ENCODE data around the gene SLC15A2. TPM values are rescaled to one million over a fixed set of nuclear protein-coding genes. Genes with fewer than 3 reads are reported as not detected.

SLC15A2 gene
- total and polyA plus RNA-seq, 7 donors, result 0.46 to 2.1 (median 1.1) TPM

GRCh38 chr3:121992601-121993560 lies 98.7 kb downstream of the SLC15A2 start:
- H3K9me3 ChIP-seq, result no peaks in the 10 kb centered on the region
- no peak for DNase-seq
- H3K4me3 ChIP-seq, result no peak overlapping the region
- intact Hi-C loops (cut with DNase I), result no loop called here
- TF ChIP-seq POLR2AphosphoS5 (IDR thresholded peaks at IDR 0.05), result no peak
- TF ChIP-seq POLR2A (IDR thresholded peaks at IDR 0.05), result no peak
- TF ChIP-seq EP300 (IDR thresholded peaks at IDR 0.05), result no peak
- no peak for TF ChIP-seq CTCF (IDR thresholded peaks at IDR 0.05)
- H3K27me3 ChIP-seq, result no peaks in the 10 kb centered on the region
- no peak overlapping the region for H3K27ac ChIP-seq
- H3K4me1 ChIP-seq, result no peaks in the 10 kb centered on the region
- 92 to 95% methylated on average over 31 of the region's 31 CpGs for WGBS, 2 donors
- H3K36me3 ChIP-seq, result no peaks in the 10 kb centered on the region

Other genes starting within 250 kb of the SLC15A2 start
- gene HCLS1, start 233.5 kb upstream of the SLC15A2 start, total RNA-seq, result 10 to 100 TPM; 34.2 to 51.4 (median 38.6) TPM
- 10 to 100 TPM; 13.2 to 91.9 (median 22.2) TPM for gene HCLS1, start 233.5 kb upstream of the SLC15A2 start, polyA plus RNA-seq
- gene GOLGB1, start 144.7 kb upstream of the SLC15A2 start, total RNA-seq, result 10 to 100 TPM; 44.8 to 70.1 (median 54.5) TPM
- gene GOLGB1, start 144.7 kb upstream of the SLC15A2 start, polyA plus RNA-seq, result 10 to 100 TPM in 2 of 3 donors, 1 to 10 TPM in 1; 9.7 to 25.3 (median 13.2) TPM
- 10 to 100 TPM; 18.9 to 21.6 (median 19.8) TPM for gene IQCB1, start 59.3 kb upstream of the SLC15A2 start, total RNA-seq
- gene IQCB1, start 59.3 kb upstream of the SLC15A2 start, polyA plus RNA-seq, result 10 to 100 TPM in 1 of 3 donors, 1 to 10 TPM in 2; 6.2 to 15.3 (median 7.2) TPM
- 1 to 10 TPM; 3.3 to 7.8 (median 6.5) TPM for gene EAF2, start 59.2 kb upstream of the SLC15A2 start, total RNA-seq
- gene EAF2, start 59.2 kb upstream of the SLC15A2 start, polyA plus RNA-seq, result 10 to 100 TPM in 2 of 3 donors, 1 to 10 TPM in 1; 9.6 to 16.0 (median 12.7) TPM
- not detected for gene ILDR1, start 127.8 kb downstream of the SLC15A2 start, total RNA-seq
- 1 to 10 TPM; 3.5 to 7.1 (median 4.8) TPM for gene ILDR1, start 127.8 kb downstream of the SLC15A2 start, polyA plus RNA-seq
- 1 to 10 TPM; 3.9 to 5.8 (median 4.8) TPM for gene CD86, start 161.0 kb downstream of the SLC15A2 start, total RNA-seq
- gene CD86, start 161.0 kb downstream of the SLC15A2 start, polyA plus RNA-seq, result 10 to 100 TPM in 1 of 3 donors, 1 to 10 TPM in 2; 3.0 to 18.5 (median 6.5) TPM

All from sigmoid colon (tissue), 7 donors.